Measurements from ENCODE around the gene CAP2. TPM values are rescaled to one million over a fixed set of nuclear protein-coding genes. Genes with fewer than 3 reads are reported as not detected.

Gene CAP2
- total RNA-seq, 1 donor from 2014 or later, result 55.3 TPM

DNA sequence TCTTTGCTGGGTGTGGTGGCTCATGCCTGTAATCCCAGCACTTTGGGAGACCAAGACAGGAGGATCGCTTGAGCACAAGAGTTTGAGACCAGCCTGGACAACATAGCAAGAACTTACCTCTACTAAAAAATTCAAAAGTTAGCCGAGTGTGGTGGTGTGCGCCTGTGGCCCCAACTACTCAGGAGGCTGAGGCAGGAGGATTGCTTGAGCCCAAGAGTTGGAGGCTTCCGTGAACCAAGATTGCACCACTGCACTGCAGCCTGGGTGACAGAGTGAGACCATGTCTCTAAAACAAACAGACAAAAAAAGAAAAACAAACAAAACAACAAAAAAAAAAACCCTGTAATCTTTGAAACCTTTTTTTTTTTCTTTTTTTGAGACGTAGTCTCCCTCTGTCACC is 67.5 kb downstream of the CAP2 start:
- H3K4me1 ChIP-seq (ENCODE audit: insufficient read depth, low read length), result no peaks in the 10 kb centered on the region
- H3K27me3 ChIP-seq (ENCODE audit: insufficient read depth, low read length), result no peaks in the 10 kb centered on the region
- FAIRE-seq (no peak), DNase-seq (ENCODE audit: low read depth) (no peak)
- no peak overlapping the region for H3K27ac ChIP-seq (ENCODE audit: low read depth, low read length)
- H3K79me2 ChIP-seq (ENCODE audit: insufficient read depth, low read length), result no peaks in the 10 kb centered on the region
- H3K4me3 ChIP-seq (ENCODE audit: insufficient read depth, low read depth, low read length), result no peak overlapping the region
- H3K36me3 ChIP-seq (ENCODE audit: insufficient read depth, low read length), result no peaks in the 10 kb centered on the region
- TF ChIP-seq, protein P1, sequence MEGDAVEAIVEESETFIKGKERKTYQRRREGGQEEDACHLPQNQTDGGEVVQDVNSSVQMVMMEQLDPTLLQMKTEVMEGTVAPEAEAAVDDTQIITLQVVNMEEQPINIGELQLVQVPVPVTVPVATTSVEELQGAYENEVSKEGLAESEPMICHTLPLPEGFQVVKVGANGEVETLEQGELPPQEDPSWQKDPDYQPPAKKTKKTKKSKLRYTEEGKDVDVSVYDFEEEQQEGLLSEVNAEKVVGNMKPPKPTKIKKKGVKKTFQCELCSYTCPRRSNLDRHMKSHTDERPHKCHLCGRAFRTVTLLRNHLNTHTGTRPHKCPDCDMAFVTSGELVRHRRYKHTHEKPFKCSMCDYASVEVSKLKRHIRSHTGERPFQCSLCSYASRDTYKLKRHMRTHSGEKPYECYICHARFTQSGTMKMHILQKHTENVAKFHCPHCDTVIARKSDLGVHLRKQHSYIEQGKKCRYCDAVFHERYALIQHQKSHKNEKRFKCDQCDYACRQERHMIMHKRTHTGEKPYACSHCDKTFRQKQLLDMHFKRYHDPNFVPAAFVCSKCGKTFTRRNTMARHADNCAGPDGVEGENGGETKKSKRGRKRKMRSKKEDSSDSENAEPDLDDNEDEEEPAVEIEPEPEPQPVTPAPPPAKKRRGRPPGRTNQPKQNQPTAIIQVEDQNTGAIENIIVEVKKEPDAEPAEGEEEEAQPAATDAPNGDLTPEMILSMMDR (IDR thresholded peaks at IDR 0.05; ENCODE audit: insufficient read depth, low read depth, low read length), result no peak
- TF ChIP-seq EZH2 (IDR thresholded peaks at IDR 0.05; ENCODE audit: insufficient read depth, low read length), result no peak
- H3K9me3 ChIP-seq (ENCODE audit: insufficient read depth, low read depth, low read length), result no peaks in the 10 kb centered on the region
- H3K4me3 Mint-ChIP-seq (ENCODE audit: unreplicated experiment), result no peak overlapping the region
- H3K4me1 Mint-ChIP-seq (ENCODE audit: low read depth, unreplicated experiment), result peaks cover under 1% of the 10 kb centered on the region
- H3K36me3 Mint-ChIP-seq (ENCODE audit: low read depth, unreplicated experiment), result peaks cover 16% of the 10 kb centered on the region
- H3K4me2 ChIP-seq (ENCODE audit: low read length), result no peak overlapping the region
- no peaks in the 10 kb centered on the region for H3K9me3 Mint-ChIP-seq (ENCODE audit: unreplicated experiment)
- no peak overlapping the region for H2AFZ ChIP-seq (ENCODE audit: low read depth, low read length)
- no peak overlapping the region for H3K27ac Mint-ChIP-seq (ENCODE audit: unreplicated experiment)
- H4K20me1 ChIP-seq (ENCODE audit: insufficient read depth, low read length), result peaks cover 4% of the 10 kb centered on the region
- H3K9ac ChIP-seq (ENCODE audit: low read length), result no peak overlapping the region
- no peaks in the 10 kb centered on the region for H3K27me3 Mint-ChIP-seq (ENCODE audit: low read depth, unreplicated experiment)

DNA sequence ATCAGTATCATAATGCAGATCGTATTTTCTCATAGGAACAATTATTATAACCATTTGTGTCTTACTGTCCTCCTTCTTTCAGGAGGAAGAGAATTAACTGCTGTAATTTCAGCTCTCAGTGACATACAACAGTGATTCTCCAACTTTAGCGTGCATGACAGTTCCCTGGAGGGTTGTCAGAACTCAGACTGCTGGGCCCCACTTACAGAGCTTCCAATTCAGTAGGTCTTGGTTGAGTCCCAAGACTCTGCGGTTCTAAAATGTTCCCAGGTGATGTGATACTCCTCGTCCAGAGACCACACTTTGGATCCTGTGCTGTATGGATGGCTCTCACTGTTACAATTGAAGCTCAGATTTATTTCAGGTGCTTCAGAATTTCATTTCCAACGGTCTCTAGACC is 72.8 kb downstream of the CAP2 start:
- Histone ChIP-seq H3K9ac (ENCODE audit: low read length) (no peak overlapping the region), H3K9me3 (ENCODE audit: insufficient read depth, low read depth, low read length) (no peaks in the 10 kb centered on the region), H3K27ac (ENCODE audit: low read depth, low read length) (no peak overlapping the region), H3K79me2 (ENCODE audit: insufficient read depth, low read length) (no peaks in the 10 kb centered on the region), H4K20me1 (ENCODE audit: insufficient read depth, low read length) (peaks cover 4% of the 10 kb centered on the region), H3K36me3 (ENCODE audit: insufficient read depth, low read length) (peaks cover 6% of the 10 kb centered on the region), H2AFZ (ENCODE audit: low read depth, low read length) (no peak overlapping the region), H3K4me3 (ENCODE audit: insufficient read depth, low read depth, low read length) (no peak overlapping the region), H3K4me2 (ENCODE audit: low read length) (no peak overlapping the region), H3K27me3 (ENCODE audit: insufficient read depth, low read length) (no peaks in the 10 kb centered on the region), H3K4me1 (ENCODE audit: insufficient read depth, low read length) (no peaks in the 10 kb centered on the region)
- FAIRE-seq (no peak), DNase-seq (ENCODE audit: low read depth) (no peak)
- H3K36me3 Mint-ChIP-seq (ENCODE audit: low read depth, unreplicated experiment), result peaks cover 37% of the 10 kb centered on the region
- no peak for TF ChIP-seq EZH2 (IDR thresholded peaks at IDR 0.05; ENCODE audit: insufficient read depth, low read length)
- TF ChIP-seq, protein P1 (IDR thresholded peaks at IDR 0.05; ENCODE audit: insufficient read depth, low read depth, low read length), result no peak
- H3K27me3 Mint-ChIP-seq (ENCODE audit: low read depth, unreplicated experiment), result no peaks in the 10 kb centered on the region
- no peak overlapping the region for H3K4me3 Mint-ChIP-seq (ENCODE audit: unreplicated experiment)
- H3K9me3 Mint-ChIP-seq (ENCODE audit: unreplicated experiment), result no peaks in the 10 kb centered on the region
- H3K27ac Mint-ChIP-seq (ENCODE audit: unreplicated experiment), result no peak overlapping the region
- peaks cover 6% of the 10 kb centered on the region for H3K4me1 Mint-ChIP-seq (ENCODE audit: low read depth, unreplicated experiment)

DNA sequence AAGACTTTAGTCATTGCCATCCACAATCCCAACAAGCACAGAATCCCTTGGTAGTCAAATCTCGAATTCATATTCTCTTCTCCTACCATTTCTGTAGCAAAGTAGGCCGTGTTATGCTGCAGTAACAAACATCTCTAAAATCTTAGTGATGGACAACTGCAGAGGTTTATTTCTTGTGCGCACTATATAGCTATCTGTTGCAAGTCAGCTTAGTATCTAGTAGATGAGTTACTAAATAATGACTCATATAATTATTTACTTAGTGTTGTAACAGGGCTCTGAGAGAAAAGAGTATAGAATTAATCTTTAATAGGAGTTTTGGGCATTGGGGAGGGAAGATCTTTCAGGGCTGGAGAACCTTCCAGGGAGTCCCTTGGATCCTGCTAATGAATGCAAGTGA is 73.3 kb downstream of the CAP2 start:
- H4K20me1 ChIP-seq (ENCODE audit: insufficient read depth, low read length), result peaks cover 4% of the 10 kb centered on the region
- H3K79me2 ChIP-seq (ENCODE audit: insufficient read depth, low read length), result no peaks in the 10 kb centered on the region
- H3K27ac ChIP-seq (ENCODE audit: low read depth, low read length), result no peak overlapping the region
- no peak overlapping the region for H2AFZ ChIP-seq (ENCODE audit: low read depth, low read length)
- no peaks in the 10 kb centered on the region for H3K9me3 ChIP-seq (ENCODE audit: insufficient read depth, low read depth, low read length)
- peaks cover 6% of the 10 kb centered on the region for H3K36me3 ChIP-seq (ENCODE audit: insufficient read depth, low read length)
- Mint-ChIP-seq H3K4me1 (ENCODE audit: low read depth, unreplicated experiment) (peaks cover 8% of the 10 kb centered on the region), H3K9me3 (ENCODE audit: unreplicated experiment) (no peaks in the 10 kb centered on the region), H3K27me3 (ENCODE audit: low read depth, unreplicated experiment) (no peaks in the 10 kb centered on the region), H3K4me3 (ENCODE audit: unreplicated experiment) (no peak overlapping the region), H3K27ac (ENCODE audit: unreplicated experiment) (no peak overlapping the region), H3K36me3 (ENCODE audit: low read depth, unreplicated experiment) (peaks cover 37% of the 10 kb centered on the region)
- H3K9ac ChIP-seq (ENCODE audit: low read length), result no peak overlapping the region
- no peak overlapping the region for H3K4me3 ChIP-seq (ENCODE audit: insufficient read depth, low read depth, low read length)
- no peak for TF ChIP-seq EZH2 (IDR thresholded peaks at IDR 0.05; ENCODE audit: insufficient read depth, low read length)
- no peaks in the 10 kb centered on the region for H3K27me3 ChIP-seq (ENCODE audit: insufficient read depth, low read length)
- FAIRE-seq, result no peak
- no peak overlapping the region for H3K4me2 ChIP-seq (ENCODE audit: low read length)
- no peaks in the 10 kb centered on the region for H3K4me1 ChIP-seq (ENCODE audit: insufficient read depth, low read length)
- DNase-seq (ENCODE audit: low read depth), result no peak
